CD4-positive, alpha-beta T cell treated with Interleukin-6 at 100 ng/mL for 8 hours (primary cell): Measurements from ENCODE around the gene PAX9.

Experiments used
- DNase-seq: peaks from one replicate; pipeline ENCODE4 v3.0.0-alpha.2; 2020; ENCODE audit warnings: mixed read lengths, low spot score

PAX9 gene

GRCh38 chr14:36661506-36662257, at the start of gene PAX9:
Gene PAX9, plus strand, starts transcription at chr14:36661860. Its CDS starts 230 bp downstream, at chr14:36662090.
- DNase-seq: no peak

GRCh38 chr14:36617824-36618223, 43.8 kb upstream of the PAX9 start:
- no peak for DNase-seq

- no peak for DNase-seq
Observed at GRCh38 chr14:36618641-36619040, 43.0 kb upstream of the PAX9 start.

- no peak for DNase-seq
Observed at GRCh38 chr14:36619131-36619530, 42.5 kb upstream of the PAX9 start.

GRCh38 chr14:36619853-36620252, 41.8 kb upstream of the PAX9 start:
- DNase-seq: no peak

- DNase-seq: no peak
Observed at GRCh38 chr14:36625014-36625413, 36.6 kb upstream of the PAX9 start.

- DNase-seq: no peak
Observed at GRCh38 chr14:36625436-36625835, 36.2 kb upstream of the PAX9 start.

GRCh38 chr14:36626151-36626550, 35.5 kb upstream of the PAX9 start:
- DNase-seq: no peak

- no peak for DNase-seq
Observed at GRCh38 chr14:36627981-36628380, 33.7 kb upstream of the PAX9 start.

GRCh38 chr14:36633580-36633979, 28.1 kb upstream of the PAX9 start:
- no peak for DNase-seq

GRCh38 chr14:36646664-36647416, 14.8 kb upstream of the PAX9 start:
- DNase-seq: no peak

- no peak for DNase-seq
Observed at GRCh38 chr14:36647417-36647823, 14.2 kb upstream of the PAX9 start.

- DNase-seq: no peak
Observed at GRCh38 chr14:36647824-36648753, 13.6 kb upstream of the PAX9 start.

GRCh38 chr14:36649872-36650650, 11.6 kb upstream of the PAX9 start:
- no peak for DNase-seq

- DNase-seq: no peak
Observed at GRCh38 chr14:36652542-36653201, 9.0 kb upstream of the PAX9 start.

- no peak for DNase-seq
Observed at GRCh38 chr14:36653413-36653812, 8.2 kb upstream of the PAX9 start.

GRCh38 chr14:36653962-36654793, 7.5 kb upstream of the PAX9 start:
- DNase-seq: no peak

- no peak for DNase-seq
Observed at GRCh38 chr14:36654794-36655381, 6.8 kb upstream of the PAX9 start.

GRCh38 chr14:36655571-36655962, 6.1 kb upstream of the PAX9 start:
- DNase-seq: no peak
